Keratinocyte (primary cell): Measurements from ENCODE around the gene NBEA. TPM values are rescaled to one million over a fixed set of nuclear protein-coding genes. Genes with fewer than 3 reads are reported as not detected.

Source experiments
- DNase-seq: peaks from one replicate; pipeline ENCODE4 v3.0.0-alpha.2; 2011; ENCODE audit warnings: low read depth, missing footprints, low spot score
- FAIRE-seq: peaks from 2 replicates; lab custom pipeline; 2011; peaks lifted over from hg19 to GRCh38; lab: Jason Lieb, UNC
- H2AFZ ChIP-seq: 2 replicates; pipeline ENCODE4 v1.6.0; 2012; ENCODE audit warnings: low read length, control low read depth, inconsistent platforms; ENCODE audit not compliant: control insufficient read depth
- H3K27ac ChIP-seq: 2 replicates; pipeline ENCODE4 v1.5.1; 2011; ENCODE audit warnings: low read length; ENCODE audit not compliant: control insufficient read depth, insufficient read depth
- H3K27me3 ChIP-seq: 3 replicates; pipeline ENCODE4 v1.6.0; 2011; ENCODE audit warnings: low read length; ENCODE audit not compliant: control insufficient read depth, insufficient read depth; ENCODE audit errors: extremely low read depth
- H3K36me3 ChIP-seq, 2 experiments: 2 replicates in 1 of 2; 3 replicates in 1 of 2; pipeline ENCODE4 v1.5.1; 2011; ENCODE audit warnings: low read length in 2 of 2, mild to moderate bottlenecking in 1 of 2; ENCODE audit not compliant: control insufficient read depth in 2 of 2, insufficient read depth in 2 of 2; ENCODE audit errors: extremely low read depth in 1 of 2
- H3K4me1 ChIP-seq: 3 replicates; pipeline ENCODE4 v1.5.1; 2011; ENCODE audit warnings: low read length; ENCODE audit not compliant: control insufficient read depth, insufficient read depth; ENCODE audit errors: extremely low read depth
- H3K4me2 ChIP-seq: 3 replicates; pipeline ENCODE4 v1.6.0; 2011; ENCODE audit warnings: low read depth, low read length; ENCODE audit not compliant: control insufficient read depth, insufficient read depth; ENCODE audit errors: extremely low read depth
- H3K4me3 ChIP-seq, 3 experiments: fragments of 200-600 bp in 1 of 3; sonication (generic) in 1 of 3; 2 replicates in 2 of 3; 3 replicates in 1 of 3; pipeline ENCODE4 v1.5.1; 2011 to 2016; ENCODE audit warnings: low read length in 3 of 3, mild to moderate bottlenecking in 3 of 3, control low read depth in 2 of 3, inconsistent platforms in 1 of 3, low read depth in 1 of 3, mixed read lengths in 1 of 3, mixed run types in 1 of 3, moderate library complexity in 1 of 3; ENCODE audit not compliant: control insufficient read depth in 2 of 3, insufficient read depth in 2 of 3; ENCODE audit errors: extremely low read depth in 1 of 3
- H3K79me2 ChIP-seq: 2 replicates; pipeline ENCODE4 v1.6.0; 2012; ENCODE audit warnings: low read length; ENCODE audit not compliant: control insufficient read depth, insufficient read depth
- H3K9ac ChIP-seq: 3 replicates; pipeline ENCODE4 v1.6.0; 2011; ENCODE audit warnings: low read length; ENCODE audit not compliant: control insufficient read depth, insufficient read depth; ENCODE audit errors: extremely low read depth
- H3K9me1 ChIP-seq: 3 replicates; pipeline ENCODE4 v1.6.0; 2011; ENCODE audit warnings: low read length; ENCODE audit not compliant: control insufficient read depth, insufficient read depth; ENCODE audit errors: extremely low read depth
- H3K9me3 ChIP-seq: 2 replicates; pipeline ENCODE4 v1.5.1; 2012; ENCODE audit warnings: low read depth, low read length; ENCODE audit not compliant: control insufficient read depth
- H4K20me1 ChIP-seq: 3 replicates; pipeline ENCODE4 v1.6.0; 2011; ENCODE audit warnings: low read length; ENCODE audit not compliant: control insufficient read depth, insufficient read depth; ENCODE audit errors: extremely low read depth
- EZH2 ChIP-seq: IDR thresholded peaks from one replicate; pipeline ENCODE4 v1.6.1; 2012; ENCODE audit warnings: inconsistent platforms, mild to moderate bottlenecking, low read length, moderate library complexity
- dilution Hi-C: fragments of 300-500 bp; cut with MboI; formaldehyde crosslinking; loops from one replicate; pipeline ENCODE4 v1.7.0; 2020; ENCODE audit warnings: low sequenced_read_pairs; ENCODE audit not compliant: extremely low pct_ligation_motif_present
- polyA plus RNA-seq, 5 experiments: library from polyadenylated mRNA; depleted of rRNA in 3 of 5; stranded (reverse) in 3 of 5; stranded (forward) in 1 of 5; unstranded in 1 of 5; fragments of >200 nt; gene quantifications; 1 replicate in 1 of 5; 2 replicates in 3 of 5; 3 replicates in 1 of 5; pipeline versions ENCODE4 v1.2.1 to v1.2.3, GENCODE V29; 2011 to 2012; ENCODE audit warnings: missing spikeins in 2 of 5, low read depth in 1 of 5, low replicate concordance in 1 of 5
- TF ChIP-seq, protein P1 (sequence below), 3 experiments: IDR thresholded peaks in 1 of 3; conservative IDR thresholded peaks in 1 of 3; optimal IDR thresholded peaks in 1 of 3; 2 replicates in 2 of 3; 3 replicates in 1 of 3; pipeline versions ENCODE3 to v1.5.1; 2011; ENCODE audit warnings: low read length in 3 of 3, mild to moderate bottlenecking in 3 of 3, moderate library complexity in 2 of 3, control low read depth in 1 of 3, inconsistent platforms in 1 of 3; ENCODE audit not compliant: insufficient read depth in 2 of 3; ENCODE audit errors: extremely low read depth in 1 of 3

The NBEA gene
- polyA plus RNA-seq, 1 donor (not counting 4 experiments of a cell fraction or from before 2014, with no cell fraction given) = 0.05 TPM

DNA sequence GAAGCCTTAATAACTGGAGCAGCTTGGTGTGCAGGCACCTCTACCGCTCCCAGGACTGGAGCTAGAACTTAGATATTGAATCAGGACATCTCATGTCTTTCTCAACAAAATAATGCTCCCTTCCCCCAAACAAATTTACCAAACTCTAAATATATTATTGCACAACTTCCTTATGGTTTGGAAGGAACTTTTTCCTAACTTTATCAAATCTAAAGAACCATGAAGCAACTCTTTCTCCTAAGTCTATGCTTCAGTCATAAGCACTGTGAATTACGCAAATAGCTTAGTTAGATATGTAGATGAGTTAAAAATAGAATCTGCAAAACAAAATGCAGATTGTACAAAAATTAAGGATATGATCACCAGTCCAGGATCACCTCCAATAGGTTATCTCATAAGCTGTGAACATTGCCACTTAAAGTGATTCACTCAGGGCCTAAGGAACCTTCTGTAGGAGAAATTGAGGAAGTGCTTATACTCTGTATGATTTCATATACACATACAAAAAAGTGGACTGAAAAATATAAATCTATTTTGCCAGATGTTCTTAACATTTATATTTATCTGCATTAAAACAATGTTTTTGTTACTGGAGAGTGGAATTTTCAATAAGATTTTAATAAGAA lies 554.8 kb downstream of the NBEA start:
- no peaks in the 10 kb centered on the region for H3K36me3 ChIP-seq
- FAIRE-seq = no peak
- no peaks in the 10 kb centered on the region for H3K9me1 ChIP-seq
- no peaks in the 10 kb centered on the region for H3K79me2 ChIP-seq
- dilution Hi-C loops = no loop called here
- H3K9ac ChIP-seq = no peak overlapping the region
- H3K4me2 ChIP-seq = no peak overlapping the region
- no peak for TF ChIP-seq EZH2
- TF ChIP-seq, protein P1, sequence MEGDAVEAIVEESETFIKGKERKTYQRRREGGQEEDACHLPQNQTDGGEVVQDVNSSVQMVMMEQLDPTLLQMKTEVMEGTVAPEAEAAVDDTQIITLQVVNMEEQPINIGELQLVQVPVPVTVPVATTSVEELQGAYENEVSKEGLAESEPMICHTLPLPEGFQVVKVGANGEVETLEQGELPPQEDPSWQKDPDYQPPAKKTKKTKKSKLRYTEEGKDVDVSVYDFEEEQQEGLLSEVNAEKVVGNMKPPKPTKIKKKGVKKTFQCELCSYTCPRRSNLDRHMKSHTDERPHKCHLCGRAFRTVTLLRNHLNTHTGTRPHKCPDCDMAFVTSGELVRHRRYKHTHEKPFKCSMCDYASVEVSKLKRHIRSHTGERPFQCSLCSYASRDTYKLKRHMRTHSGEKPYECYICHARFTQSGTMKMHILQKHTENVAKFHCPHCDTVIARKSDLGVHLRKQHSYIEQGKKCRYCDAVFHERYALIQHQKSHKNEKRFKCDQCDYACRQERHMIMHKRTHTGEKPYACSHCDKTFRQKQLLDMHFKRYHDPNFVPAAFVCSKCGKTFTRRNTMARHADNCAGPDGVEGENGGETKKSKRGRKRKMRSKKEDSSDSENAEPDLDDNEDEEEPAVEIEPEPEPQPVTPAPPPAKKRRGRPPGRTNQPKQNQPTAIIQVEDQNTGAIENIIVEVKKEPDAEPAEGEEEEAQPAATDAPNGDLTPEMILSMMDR (optimal IDR thresholded peaks at IDR 0.05 in 1 of 3, IDR thresholded peaks at IDR 0.05 in 1 of 3, conservative IDR thresholded peaks at IDR 0.05 in 1 of 3; ENCODE audit: extremely low read depth in 1 of 3, insufficient read depth in 2 of 3, low read length in 3 of 3) = no peak
- H2AFZ ChIP-seq = no peak overlapping the region
- no peak overlapping the region for H3K4me3 ChIP-seq
- no peaks in the 10 kb centered on the region for H4K20me1 ChIP-seq
- no peak overlapping the region for H3K27ac ChIP-seq
- no peak for DNase-seq
- H3K4me1 ChIP-seq = no peaks in the 10 kb centered on the region
- no peaks in the 10 kb centered on the region for H3K27me3 ChIP-seq
- no peaks in the 10 kb centered on the region for H3K9me3 ChIP-seq

DNA sequence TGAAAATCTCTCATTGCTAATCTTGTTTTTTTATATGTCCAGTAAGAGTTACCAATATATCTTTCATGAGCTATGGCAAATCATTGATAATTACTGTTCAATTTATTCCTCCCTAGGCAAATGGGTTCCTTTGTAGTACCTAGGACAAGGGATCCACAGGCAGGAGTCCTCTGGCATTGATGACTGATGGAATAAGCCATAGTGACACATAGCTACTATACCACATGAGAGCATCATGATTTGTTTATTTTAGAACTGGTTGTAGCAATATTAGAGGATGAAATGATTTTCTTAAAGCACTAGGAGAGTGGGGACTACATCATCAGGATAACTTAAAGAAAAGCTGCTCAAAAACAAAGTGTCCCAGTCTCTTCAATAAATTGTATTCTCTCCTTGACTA lies 556.2 kb downstream of the NBEA start:
- H3K27me3 ChIP-seq = no peaks in the 10 kb centered on the region
- no peaks in the 10 kb centered on the region for H3K36me3 ChIP-seq
- no peaks in the 10 kb centered on the region for H3K9me1 ChIP-seq
- FAIRE-seq = no peak
- H3K4me2 ChIP-seq = no peak overlapping the region
- no peak overlapping the region for H3K9ac ChIP-seq
- H3K4me1 ChIP-seq = no peaks in the 10 kb centered on the region
- H4K20me1 ChIP-seq = no peaks in the 10 kb centered on the region
- DNase-seq = no peak
- dilution Hi-C loops = no loop called here
- no peak overlapping the region for H3K4me3 ChIP-seq
- H3K27ac ChIP-seq = no peak overlapping the region
- no peak overlapping the region for H2AFZ ChIP-seq
- H3K79me2 ChIP-seq = no peaks in the 10 kb centered on the region
- no peaks in the 10 kb centered on the region for H3K9me3 ChIP-seq
- no peak for TF ChIP-seq EZH2
- TF ChIP-seq, protein P1 (optimal IDR thresholded peaks at IDR 0.05 in 1 of 3, IDR thresholded peaks at IDR 0.05 in 1 of 3, conservative IDR thresholded peaks at IDR 0.05 in 1 of 3; ENCODE audit: extremely low read depth in 1 of 3, insufficient read depth in 2 of 3, low read length in 3 of 3) = no peak
